Fibroblast of the aortic adventitia (primary cell): ENCODE results near the gene PLEK2. TPM values are rescaled to one million over a fixed set of nuclear protein-coding genes. Genes with fewer than 3 reads are reported as not detected.

Experiments used
- DNase-seq: peaks from one replicate; pipeline ENCODE4 v3.0.0-alpha.2; 2010; ENCODE audit warnings: low read depth
- H3K4me3 ChIP-seq: 2 replicates; pipeline ENCODE4 v1.5.1; 2011; ENCODE audit warnings: low read depth, mild to moderate bottlenecking, control low read depth, low read length, moderate library complexity
- total RNA-seq: library from RNA; depleted of rRNA; stranded (reverse); fragments of >200 nt; gene quantifications from 2 replicates; pipeline ENCODE4 v1.2.3, GENCODE V29; 2012; ENCODE audit warnings: low replicate concordance
- TF ChIP-seq, protein P1 (sequence below): IDR thresholded peaks from 2 replicates; pipeline ENCODE4 v1.5.1; 2011; ENCODE audit warnings: mild to moderate bottlenecking, low read length, control low read depth, inconsistent platforms; ENCODE audit not compliant: insufficient read depth

PLEK2 gene
- total RNA-seq, 1 donor: 1.8 TPM

DNA sequence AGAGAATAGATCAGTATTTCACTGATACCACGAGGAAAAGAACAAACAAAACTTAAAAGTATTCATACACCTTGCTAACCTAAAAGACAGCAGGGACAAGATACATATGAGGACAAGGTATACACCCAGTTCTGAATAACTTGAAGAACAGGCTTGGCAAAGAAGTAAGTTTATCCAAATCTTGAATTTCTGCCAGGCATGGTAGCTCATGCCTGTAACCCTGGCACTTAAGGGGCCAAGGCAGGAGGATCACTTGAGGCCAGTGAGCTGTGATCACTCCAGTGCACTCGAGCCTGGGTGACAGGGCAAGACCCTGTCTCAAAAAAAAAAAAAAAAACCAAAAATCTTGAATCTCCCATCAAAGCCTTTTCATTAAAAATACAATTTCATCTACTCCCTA lies 26.8 kb downstream of the PLEK2 start:
- DNase-seq: no peak
- TF ChIP-seq, protein P1, sequence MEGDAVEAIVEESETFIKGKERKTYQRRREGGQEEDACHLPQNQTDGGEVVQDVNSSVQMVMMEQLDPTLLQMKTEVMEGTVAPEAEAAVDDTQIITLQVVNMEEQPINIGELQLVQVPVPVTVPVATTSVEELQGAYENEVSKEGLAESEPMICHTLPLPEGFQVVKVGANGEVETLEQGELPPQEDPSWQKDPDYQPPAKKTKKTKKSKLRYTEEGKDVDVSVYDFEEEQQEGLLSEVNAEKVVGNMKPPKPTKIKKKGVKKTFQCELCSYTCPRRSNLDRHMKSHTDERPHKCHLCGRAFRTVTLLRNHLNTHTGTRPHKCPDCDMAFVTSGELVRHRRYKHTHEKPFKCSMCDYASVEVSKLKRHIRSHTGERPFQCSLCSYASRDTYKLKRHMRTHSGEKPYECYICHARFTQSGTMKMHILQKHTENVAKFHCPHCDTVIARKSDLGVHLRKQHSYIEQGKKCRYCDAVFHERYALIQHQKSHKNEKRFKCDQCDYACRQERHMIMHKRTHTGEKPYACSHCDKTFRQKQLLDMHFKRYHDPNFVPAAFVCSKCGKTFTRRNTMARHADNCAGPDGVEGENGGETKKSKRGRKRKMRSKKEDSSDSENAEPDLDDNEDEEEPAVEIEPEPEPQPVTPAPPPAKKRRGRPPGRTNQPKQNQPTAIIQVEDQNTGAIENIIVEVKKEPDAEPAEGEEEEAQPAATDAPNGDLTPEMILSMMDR: no peak
- H3K4me3 ChIP-seq: no peak overlapping the region

DNA sequence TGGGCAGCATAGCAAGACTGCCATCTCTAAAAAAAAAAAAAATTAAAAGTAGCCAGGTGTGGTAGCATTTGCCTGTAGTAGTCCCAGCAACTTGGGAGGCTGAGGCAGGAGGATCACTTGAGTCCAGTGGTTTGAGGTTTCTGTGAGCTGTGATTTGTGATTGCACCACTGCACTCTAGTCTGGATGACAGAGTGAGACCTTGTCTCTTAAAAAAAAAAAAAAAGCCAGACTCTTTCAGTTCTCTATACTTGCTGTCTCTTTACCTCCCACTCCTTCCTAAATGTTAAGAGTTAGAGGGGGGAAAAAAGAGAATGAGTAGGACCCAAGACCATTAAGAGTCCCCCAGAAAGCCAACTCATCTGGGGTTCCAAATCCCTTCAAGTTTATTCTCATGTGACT lies 34.0 kb downstream of the PLEK2 start:
- no peak overlapping the region for H3K4me3 ChIP-seq
- no peak for DNase-seq
- TF ChIP-seq, protein P1: no peak

DNA sequence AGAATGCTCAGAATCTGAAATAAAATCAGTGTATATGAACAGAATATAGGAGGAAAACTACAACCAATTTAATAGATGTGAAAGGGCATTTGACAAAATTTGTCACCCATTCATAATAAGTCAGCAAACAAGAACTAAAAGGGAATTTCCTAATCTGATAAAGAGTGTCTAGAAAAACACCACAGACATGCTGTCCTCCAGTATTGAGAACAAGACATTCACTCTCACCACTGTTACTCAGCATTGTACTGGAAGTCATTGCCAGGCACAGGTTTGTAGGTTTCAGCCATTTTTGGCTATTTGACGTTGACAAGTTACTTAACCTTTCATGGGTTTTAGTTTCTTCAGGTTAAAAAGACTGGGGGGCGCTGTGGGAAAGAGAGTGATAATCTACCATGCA lies 38.6 kb downstream of the PLEK2 start:
- TF ChIP-seq, protein P1: no peak
- no peak for DNase-seq
- no peak overlapping the region for H3K4me3 ChIP-seq

DNA sequence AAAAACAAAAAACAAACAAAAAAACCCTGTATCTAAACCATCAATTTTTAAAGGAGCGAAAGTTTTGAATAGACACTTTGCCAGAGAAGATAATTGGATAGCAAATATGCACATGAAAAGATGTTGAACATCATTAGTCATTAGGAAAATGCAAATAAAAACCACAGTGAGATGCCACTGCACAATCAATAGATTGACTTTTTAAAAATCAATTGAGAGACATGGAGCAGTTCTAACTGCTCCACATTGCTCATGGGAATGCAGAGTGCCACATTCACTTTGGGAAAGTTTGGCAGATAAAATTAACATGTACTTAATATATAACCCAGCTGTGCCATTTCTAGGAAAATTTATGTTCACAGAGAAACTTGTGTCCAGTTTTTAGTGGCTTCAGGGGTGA lies 39.1 kb downstream of the PLEK2 start:
- TF ChIP-seq, protein P1: no peak
- DNase-seq: no peak
- H3K4me3 ChIP-seq: no peak overlapping the region

DNA sequence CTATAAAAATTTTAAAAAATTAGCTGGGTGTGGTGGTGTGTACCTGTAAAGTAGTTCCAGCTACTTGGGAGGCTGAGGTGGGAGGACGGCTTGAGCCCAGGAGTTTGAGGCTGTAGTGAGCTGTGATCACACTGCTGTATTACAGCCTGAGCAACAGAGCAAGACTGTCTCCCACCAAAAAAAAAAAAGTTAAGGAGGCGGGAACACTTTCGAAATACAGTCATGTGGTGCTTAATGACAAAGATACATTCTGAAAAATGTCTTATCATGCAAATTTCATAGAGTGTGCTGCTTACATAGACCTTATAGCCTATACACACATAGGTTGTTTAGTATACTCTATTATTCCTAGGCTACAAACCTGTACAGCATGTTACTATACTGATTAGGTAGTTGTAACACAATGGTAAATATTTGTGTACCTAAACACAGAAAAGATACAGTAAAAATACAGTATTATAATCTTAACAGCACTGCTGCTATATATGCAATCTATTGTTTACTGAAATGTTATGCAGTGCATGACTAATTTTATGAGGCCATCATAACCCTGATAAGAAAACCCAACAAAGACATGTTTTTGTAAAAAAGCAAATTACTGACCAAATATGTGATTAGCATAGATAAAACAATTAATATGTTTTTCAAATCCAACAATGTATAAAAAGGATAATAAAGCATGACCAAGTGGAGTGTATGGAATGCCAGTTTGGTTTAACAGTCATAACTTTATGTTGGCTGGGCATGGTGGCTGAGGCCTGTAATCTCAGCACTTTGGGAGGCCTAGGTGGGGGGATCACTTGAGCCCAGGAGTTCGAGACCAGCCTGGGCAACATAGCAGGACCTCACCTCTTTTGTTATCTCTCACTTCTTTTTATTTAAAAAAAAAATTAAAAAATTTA lies 40.5 kb downstream of the PLEK2 start:
- no peak overlapping the region for H3K4me3 ChIP-seq
- TF ChIP-seq, protein P1: no peak
- DNase-seq: no peak

DNA sequence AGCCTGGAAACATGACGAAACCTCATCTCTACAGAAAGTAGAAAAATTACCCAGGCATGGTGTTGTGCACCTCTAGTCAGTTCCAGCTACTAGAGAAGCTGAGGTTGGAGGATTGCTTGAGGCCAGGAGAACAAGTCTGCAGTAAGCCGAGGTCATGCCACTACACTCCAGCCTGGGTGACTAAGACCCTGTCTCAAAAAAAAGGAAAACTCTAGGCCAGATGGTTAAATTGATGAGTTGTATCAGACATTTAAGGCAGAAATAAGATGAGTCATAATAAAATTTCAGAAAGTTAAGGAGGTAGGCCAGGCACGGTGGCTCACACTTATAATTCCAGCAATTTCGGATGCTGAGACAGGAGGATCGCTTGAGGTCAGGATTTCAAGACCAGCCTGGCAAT lies 41.1 kb downstream of the PLEK2 start:
- TF ChIP-seq, protein P1: no peak
- H3K4me3 ChIP-seq: no peak overlapping the region
- no peak for DNase-seq

DNA sequence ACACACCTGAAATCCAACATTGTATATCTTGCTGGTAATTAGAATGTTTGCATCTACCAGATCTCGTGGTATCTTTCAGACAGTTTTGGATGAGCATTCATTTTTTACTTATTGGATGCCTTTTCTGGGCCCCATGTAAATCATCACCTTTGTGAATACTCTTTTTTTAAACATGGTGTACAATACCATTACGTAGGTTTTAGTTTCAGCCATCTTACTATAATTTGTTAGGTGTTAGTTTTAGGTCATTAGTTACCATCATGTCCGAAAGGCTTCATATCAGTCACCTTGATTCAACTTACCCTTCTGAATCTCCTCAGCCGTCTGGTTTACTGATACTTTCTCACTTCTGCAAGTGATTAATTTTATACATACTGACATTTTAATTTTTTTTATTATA lies 46.5 kb downstream of the PLEK2 start:
- TF ChIP-seq, protein P1: no peak
- no peak overlapping the region for H3K4me3 ChIP-seq
- DNase-seq: no peak
